HepG2 (cell line): ENCODE data around the gene NUP88. TPM values are rescaled to one million over a fixed set of nuclear protein-coding genes. Genes with fewer than 3 reads are reported as not detected.

ENCODE experiments used
- ARNTL ChIP-seq: sonication (generic); formaldehyde crosslinking; IDR thresholded peaks from 2 replicates; pipeline ENCODE4 v1.4.0; 2020; ENCODE audit warnings: mild to moderate bottlenecking, missing genetic modification reagents
- CREB3 ChIP-seq: sonication (generic); formaldehyde crosslinking; IDR thresholded peaks from 2 replicates; pipeline ENCODE4 v1.5.0; 2020; ENCODE audit warnings: missing genetic modification reagents
- HOXA7 ChIP-seq: sonication (generic); formaldehyde crosslinking; IDR thresholded peaks from 2 replicates; pipeline ENCODE4 v1.8.1; 2022; ENCODE audit warnings: mild to moderate bottlenecking, missing genetic modification reagents, moderate library complexity
- NAIF1 ChIP-seq: sonication (generic); formaldehyde crosslinking; IDR thresholded peaks from 2 replicates; pipeline ENCODE4 v1.5.0; 2020; ENCODE audit warnings: mild to moderate bottlenecking, missing genetic modification reagents, borderline replicate concordance
- NFRKB ChIP-seq: fragments of 450-650 bp; IDR thresholded peaks from 2 replicates; pipeline ENCODE4 v1.6.1; 2017
- SIX1 ChIP-seq: sonication (generic); formaldehyde crosslinking; IDR thresholded peaks from 2 replicates; pipeline ENCODE4 v1.4.0; 2020; ENCODE audit warnings: missing genetic modification reagents, borderline replicate concordance
- SNAPC2 ChIP-seq: sonication (generic); formaldehyde crosslinking; IDR thresholded peaks from 2 replicates; pipeline ENCODE4 v1.8.1; 2022; ENCODE audit warnings: mild to moderate bottlenecking, missing genetic modification reagents
- TFDP2 ChIP-seq: sonication (generic); formaldehyde crosslinking; IDR thresholded peaks from 2 replicates; pipeline ENCODE4 v1.4.0; 2020; ENCODE audit warnings: missing genetic modification reagents
- ZBTB25 ChIP-seq: IDR thresholded peaks from 2 replicates; pipeline ENCODE4 v1.6.1; 2018; ENCODE audit warnings: missing genetic modification reagents
- ZFP36L1 ChIP-seq: sonication (generic); formaldehyde crosslinking; IDR thresholded peaks from 2 replicates; pipeline ENCODE4 v1.8.0; 2022; ENCODE audit warnings: mild to moderate bottlenecking, missing genetic modification reagents, moderate library complexity
- ZHX1 ChIP-seq: sonication (generic); formaldehyde crosslinking; IDR thresholded peaks from 2 replicates; pipeline ENCODE4 v1.8.1; 2022; ENCODE audit warnings: low read depth, mild to moderate bottlenecking, missing genetic modification reagents
- ZNF143 ChIP-seq: sonication (generic); formaldehyde crosslinking; IDR thresholded peaks from 2 replicates; pipeline ENCODE4 v1.4.0; 2020; ENCODE audit warnings: missing genetic modification reagents
- ZNF468 ChIP-seq: sonication (generic); formaldehyde crosslinking; IDR thresholded peaks from 2 replicates; pipeline ENCODE4 v1.8.0; 2022; ENCODE audit warnings: mild to moderate bottlenecking, moderate library complexity, missing genetic modification reagents
- ZNF549 ChIP-seq: sonication (generic); formaldehyde crosslinking; IDR thresholded peaks from 2 replicates; pipeline ENCODE4 v1.5.0; 2020; ENCODE audit warnings: missing genetic modification reagents
- ZNF83 ChIP-seq: sonication (generic); formaldehyde crosslinking; IDR thresholded peaks from 2 replicates; pipeline ENCODE4 v1.4.0; 2020; ENCODE audit warnings: missing genetic modification reagents, mild to moderate bottlenecking, borderline replicate concordance
- ZNF839 ChIP-seq: sonication (generic); formaldehyde crosslinking; IDR thresholded peaks from 2 replicates; pipeline ENCODE4 v1.4.0; 2020; ENCODE audit warnings: missing genetic modification reagents, mild to moderate bottlenecking, borderline replicate concordance
- ZNF878 ChIP-seq: sonication (generic); formaldehyde crosslinking; IDR thresholded peaks from 2 replicates; pipeline ENCODE4 v1.8.1; 2023; ENCODE audit warnings: mild to moderate bottlenecking, missing genetic modification reagents, moderate library complexity
- polyA plus RNA-seq, 8 experiments: library from polyadenylated mRNA; depleted of rRNA in 3 of 8; stranded (reverse) in 7 of 8; unstranded in 1 of 8; fragments of >200 nt; fragmentation: Illumina TruSeq in 4 of 8; extraction: Trizol in 4 of 8; gene quantifications; 2 replicates each; pipeline versions ENCODE4 v1.2.1 to v1.2.3, GENCODE V29; 2011 to 2016; ENCODE audit warnings: low read depth in 4 of 8, missing spikeins in 1 of 8, mixed read lengths in 1 of 8; ENCODE audit not compliant: insufficient read depth in 1 of 8
- total RNA-seq, 5 experiments: library from RNA; depleted of rRNA; stranded (reverse); fragments of >200 nt; fragmentation: Illumina TruSeq; extraction: Trizol; gene quantifications; 2 replicates each; pipeline ENCODE4 v1.2.3, GENCODE V29; 2016; ENCODE audit warnings: low read depth in 1 of 5
- TF ChIP-seq, protein P1 (sequence below): sonication (generic); formaldehyde crosslinking; conservative IDR thresholded peaks from 2 replicates; pipeline ENCODE4 v1.8.1; 2023; ENCODE audit warnings: missing genetic modification reagents
- TF ChIP-seq, protein P2 (sequence below): sonication (generic); formaldehyde crosslinking; IDR thresholded peaks from 2 replicates; pipeline ENCODE4 v1.5.1; 2020; ENCODE audit warnings: missing genetic modification reagents, mild to moderate bottlenecking, borderline replicate concordance

The NUP88 gene
- total and polyA plus RNA-seq, 2 of the 13 experiments (the other 11 are each of a cell fraction or from before 2014, with no cell fraction given), result 48.2 to 130 TPM

DNA sequence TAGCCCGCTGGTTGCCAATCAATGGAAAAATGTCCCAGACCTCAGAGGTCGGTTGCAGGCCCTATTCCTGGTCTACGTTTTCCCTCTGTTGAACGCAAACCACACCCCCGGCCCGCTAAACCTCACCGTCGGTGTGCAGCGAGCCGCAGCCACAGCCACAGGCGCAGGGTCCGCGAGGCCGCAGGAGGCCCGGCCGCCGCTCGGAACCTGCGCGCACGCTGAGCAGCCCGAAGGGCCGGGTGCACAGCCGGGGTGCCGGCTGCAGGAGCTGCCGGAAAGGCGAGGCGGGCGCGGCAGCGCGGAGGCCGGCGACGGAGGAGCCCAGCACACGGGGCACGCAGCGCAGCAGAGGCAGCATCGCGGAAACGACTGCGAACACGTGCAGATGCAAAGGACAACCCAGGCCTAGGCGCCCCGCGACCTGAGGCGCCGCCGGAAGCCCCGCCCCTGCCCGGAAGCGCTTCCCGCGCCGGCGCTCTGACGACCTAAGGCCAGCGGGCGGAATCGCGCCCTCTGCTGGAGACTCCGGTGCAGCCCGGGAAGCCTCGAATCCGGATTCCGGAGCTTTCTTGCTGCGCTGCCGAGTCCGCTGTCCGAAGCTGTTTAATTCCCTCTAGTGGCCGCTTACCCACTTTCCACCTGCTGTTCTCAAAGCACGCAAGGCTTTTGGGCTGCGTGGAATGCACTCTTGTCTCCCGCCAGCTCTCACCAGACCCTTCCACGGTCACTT lies 19.4 kb upstream of the NUP88 start, which contains the start of gene C1QBP (continued):
- TF ChIP-seq, protein P1, sequence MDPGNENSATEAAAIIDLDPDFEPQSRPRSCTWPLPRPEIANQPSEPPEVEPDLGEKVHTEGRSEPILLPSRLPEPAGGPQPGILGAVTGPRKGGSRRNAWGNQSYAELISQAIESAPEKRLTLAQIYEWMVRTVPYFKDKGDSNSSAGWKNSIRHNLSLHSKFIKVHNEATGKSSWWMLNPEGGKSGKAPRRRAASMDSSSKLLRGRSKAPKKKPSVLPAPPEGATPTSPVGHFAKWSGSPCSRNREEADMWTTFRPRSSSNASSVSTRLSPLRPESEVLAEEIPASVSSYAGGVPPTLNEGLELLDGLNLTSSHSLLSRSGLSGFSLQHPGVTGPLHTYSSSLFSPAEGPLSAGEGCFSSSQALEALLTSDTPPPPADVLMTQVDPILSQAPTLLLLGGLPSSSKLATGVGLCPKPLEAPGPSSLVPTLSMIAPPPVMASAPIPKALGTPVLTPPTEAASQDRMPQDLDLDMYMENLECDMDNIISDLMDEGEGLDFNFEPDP (CRISPR knock-in tag), result no peak
- peak; percentile 71 for TF ChIP-seq ZNF143
- TF ChIP-seq SIX1 (CRISPR knock-in tag), result no peak
- TF ChIP-seq, protein P2, sequence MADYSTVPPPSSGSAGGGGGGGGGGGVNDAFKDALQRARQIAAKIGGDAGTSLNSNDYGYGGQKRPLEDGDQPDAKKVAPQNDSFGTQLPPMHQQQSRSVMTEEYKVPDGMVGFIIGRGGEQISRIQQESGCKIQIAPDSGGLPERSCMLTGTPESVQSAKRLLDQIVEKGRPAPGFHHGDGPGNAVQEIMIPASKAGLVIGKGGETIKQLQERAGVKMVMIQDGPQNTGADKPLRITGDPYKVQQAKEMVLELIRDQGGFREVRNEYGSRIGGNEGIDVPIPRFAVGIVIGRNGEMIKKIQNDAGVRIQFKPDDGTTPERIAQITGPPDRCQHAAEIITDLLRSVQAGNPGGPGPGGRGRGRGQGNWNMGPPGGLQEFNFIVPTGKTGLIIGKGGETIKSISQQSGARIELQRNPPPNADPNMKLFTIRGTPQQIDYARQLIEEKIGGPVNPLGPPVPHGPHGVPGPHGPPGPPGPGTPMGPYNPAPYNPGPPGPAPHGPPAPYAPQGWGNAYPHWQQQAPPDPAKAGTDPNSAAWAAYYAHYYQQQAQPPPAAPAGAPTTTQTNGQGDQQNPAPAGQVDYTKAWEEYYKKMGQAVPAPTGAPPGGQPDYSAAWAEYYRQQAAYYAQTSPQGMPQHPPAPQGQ (CRISPR knock-in tag), result no peak
- TF ChIP-seq ZNF83 (CRISPR knock-in tag), result no peak; the same call in 1 of the 2 replicates
- TF ChIP-seq ARNTL, result 0 out of 2 replicates have a peak, but pooled peaks have one; percentile 59
- TF ChIP-seq NFRKB, result no peak
- TF ChIP-seq SNAPC2 (CRISPR knock-in tag), result 0 out of 2 replicates have a peak, but pooled peaks have one; percentile 60
- peak; percentile 50; the same call in 1 of the 2 replicates for TF ChIP-seq ZBTB25 (CRISPR knock-in tag)
- TF ChIP-seq ZFP36L1 (CRISPR knock-in tag), result no peak; the same call in 1 of the 2 replicates
- TF ChIP-seq HOXA7, result no peak
- TF ChIP-seq ZHX1 (CRISPR knock-in tag), result no peak
- no peak; the same call in 1 of the 2 replicates for TF ChIP-seq ZNF878 (CRISPR knock-in tag)
- TF ChIP-seq CREB3 (CRISPR knock-in tag), result peak; percentile 98
- TF ChIP-seq ZNF468, result no peak
- TF ChIP-seq NAIF1 (CRISPR knock-in tag), result no peak; the same call in 1 of the 2 replicates
- peak; percentile 75; the same call in 1 of the 2 replicates for TF ChIP-seq ZNF839 (CRISPR knock-in tag)
- peak; percentile 88 for TF ChIP-seq TFDP2 (CRISPR knock-in tag)
- peak; percentile 56; the same call in 1 of the 2 replicates for TF ChIP-seq ZNF549 (CRISPR knock-in tag)
